ENCODE results near the gene GTF3C1. TPM values are rescaled to one million over a fixed set of nuclear protein-coding genes. Genes with fewer than 3 reads are reported as not detected.

The GTF3C1 gene
- total RNA-seq, 1 experiment from 2014 or later = 121 TPM

DNA sequence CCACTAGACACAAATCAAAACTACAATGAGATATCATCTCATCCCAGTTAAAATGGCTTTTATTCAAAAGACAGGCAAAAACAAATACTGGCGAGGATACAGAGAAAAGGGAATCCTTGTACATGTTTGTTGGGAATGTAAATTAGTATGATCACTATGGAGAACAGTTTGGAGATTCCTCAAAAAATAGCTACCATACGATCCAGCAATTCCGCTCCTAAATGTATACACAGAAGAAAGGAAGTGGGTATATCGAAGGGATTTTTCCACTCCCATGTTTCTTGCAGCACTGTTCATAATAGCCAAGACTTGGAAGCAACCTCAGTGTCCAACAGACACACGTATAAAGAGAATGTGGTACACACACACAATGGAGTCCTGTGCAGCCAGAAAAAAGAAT lies 35.5 kb upstream of the GTF3C1 start:
- no peaks in the 10 kb centered on the region for H3K9me3 ChIP-seq (ENCODE audit: control insufficient read depth, insufficient read depth, low read depth, low read length)
- intact Hi-C loops (cut with micrococcal nuclease; ENCODE audit: unreplicated experiment) (no loop called here), in situ Hi-C loops (cut with HindIII; ENCODE audit: low pct_unique_long_range_greater_than_20kb, low sequenced_read_pairs) (no loop called here)
- no peak overlapping the region for H3K27ac ChIP-seq (ENCODE audit: low read length)
- CTCF ChIA-PET = no interaction called here
- no peak for DNase-seq (ENCODE audit: low read depth, low spot score)
- POLR2A ChIA-PET = no interaction called here
- no peaks in the 10 kb centered on the region for H3K4me1 ChIP-seq (ENCODE audit: control insufficient read depth, insufficient read depth, low read length)
- TF ChIP-seq POLR2AphosphoS5 (IDR thresholded peaks at IDR 0.05; ENCODE audit: low read depth, low read length) (no peak), TCF7L2 (IDR thresholded peaks at IDR 0.05; ENCODE audit: low read depth, low read length) (no peak)
- TF ChIP-seq, protein P1, sequence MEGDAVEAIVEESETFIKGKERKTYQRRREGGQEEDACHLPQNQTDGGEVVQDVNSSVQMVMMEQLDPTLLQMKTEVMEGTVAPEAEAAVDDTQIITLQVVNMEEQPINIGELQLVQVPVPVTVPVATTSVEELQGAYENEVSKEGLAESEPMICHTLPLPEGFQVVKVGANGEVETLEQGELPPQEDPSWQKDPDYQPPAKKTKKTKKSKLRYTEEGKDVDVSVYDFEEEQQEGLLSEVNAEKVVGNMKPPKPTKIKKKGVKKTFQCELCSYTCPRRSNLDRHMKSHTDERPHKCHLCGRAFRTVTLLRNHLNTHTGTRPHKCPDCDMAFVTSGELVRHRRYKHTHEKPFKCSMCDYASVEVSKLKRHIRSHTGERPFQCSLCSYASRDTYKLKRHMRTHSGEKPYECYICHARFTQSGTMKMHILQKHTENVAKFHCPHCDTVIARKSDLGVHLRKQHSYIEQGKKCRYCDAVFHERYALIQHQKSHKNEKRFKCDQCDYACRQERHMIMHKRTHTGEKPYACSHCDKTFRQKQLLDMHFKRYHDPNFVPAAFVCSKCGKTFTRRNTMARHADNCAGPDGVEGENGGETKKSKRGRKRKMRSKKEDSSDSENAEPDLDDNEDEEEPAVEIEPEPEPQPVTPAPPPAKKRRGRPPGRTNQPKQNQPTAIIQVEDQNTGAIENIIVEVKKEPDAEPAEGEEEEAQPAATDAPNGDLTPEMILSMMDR (IDR thresholded peaks at IDR 0.05) = no peak
- TF ChIP-seq, protein P2, sequence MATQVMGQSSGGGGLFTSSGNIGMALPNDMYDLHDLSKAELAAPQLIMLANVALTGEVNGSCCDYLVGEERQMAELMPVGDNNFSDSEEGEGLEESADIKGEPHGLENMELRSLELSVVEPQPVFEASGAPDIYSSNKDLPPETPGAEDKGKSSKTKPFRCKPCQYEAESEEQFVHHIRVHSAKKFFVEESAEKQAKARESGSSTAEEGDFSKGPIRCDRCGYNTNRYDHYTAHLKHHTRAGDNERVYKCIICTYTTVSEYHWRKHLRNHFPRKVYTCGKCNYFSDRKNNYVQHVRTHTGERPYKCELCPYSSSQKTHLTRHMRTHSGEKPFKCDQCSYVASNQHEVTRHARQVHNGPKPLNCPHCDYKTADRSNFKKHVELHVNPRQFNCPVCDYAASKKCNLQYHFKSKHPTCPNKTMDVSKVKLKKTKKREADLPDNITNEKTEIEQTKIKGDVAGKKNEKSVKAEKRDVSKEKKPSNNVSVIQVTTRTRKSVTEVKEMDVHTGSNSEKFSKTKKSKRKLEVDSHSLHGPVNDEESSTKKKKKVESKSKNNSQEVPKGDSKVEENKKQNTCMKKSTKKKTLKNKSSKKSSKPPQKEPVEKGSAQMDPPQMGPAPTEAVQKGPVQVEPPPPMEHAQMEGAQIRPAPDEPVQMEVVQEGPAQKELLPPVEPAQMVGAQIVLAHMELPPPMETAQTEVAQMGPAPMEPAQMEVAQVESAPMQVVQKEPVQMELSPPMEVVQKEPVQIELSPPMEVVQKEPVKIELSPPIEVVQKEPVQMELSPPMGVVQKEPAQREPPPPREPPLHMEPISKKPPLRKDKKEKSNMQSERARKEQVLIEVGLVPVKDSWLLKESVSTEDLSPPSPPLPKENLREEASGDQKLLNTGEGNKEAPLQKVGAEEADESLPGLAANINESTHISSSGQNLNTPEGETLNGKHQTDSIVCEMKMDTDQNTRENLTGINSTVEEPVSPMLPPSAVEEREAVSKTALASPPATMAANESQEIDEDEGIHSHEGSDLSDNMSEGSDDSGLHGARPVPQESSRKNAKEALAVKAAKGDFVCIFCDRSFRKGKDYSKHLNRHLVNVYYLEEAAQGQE (IDR thresholded peaks at IDR 0.05; ENCODE audit: insufficient read depth in 1 of 2, low read depth in 2 of 2, low read length in 1 of 2) = no peak
- no peaks in the 10 kb centered on the region for H3K27me3 ChIP-seq (ENCODE audit: control insufficient read depth, insufficient read depth, low read length)
- H3K36me3 ChIP-seq (ENCODE audit: control insufficient read depth, insufficient read depth, low read length) = no peaks in the 10 kb centered on the region
- BruUV-seq (replicated peaks) = no TSS peak
- ATAC-seq = no peak
- H3K4me3 ChIP-seq (ENCODE audit: low read depth in 2 of 2, low read length in 2 of 2) = no peak overlapping the region

DNA sequence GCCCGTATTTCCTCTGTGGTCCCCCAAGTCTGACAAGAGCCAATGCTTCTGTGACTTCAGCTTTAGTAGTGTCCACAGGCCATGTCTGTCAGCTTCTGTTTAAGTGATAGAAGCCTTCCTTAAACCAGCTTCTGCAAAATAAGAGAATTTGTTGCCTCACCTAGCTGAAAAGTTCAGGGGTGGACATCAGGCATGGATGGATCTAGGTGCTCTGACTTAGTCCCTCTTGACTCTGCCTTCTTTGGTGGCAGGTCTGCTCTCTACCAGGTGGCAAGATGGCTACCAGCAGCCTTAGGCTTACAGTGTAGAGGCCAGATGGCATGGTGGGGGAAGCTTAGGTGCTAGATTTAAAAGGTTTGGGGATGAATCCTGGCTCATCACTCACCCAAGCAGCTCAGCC lies 33.9 kb upstream of the GTF3C1 start:
- no peak for TF ChIP-seq SIN3A (IDR thresholded peaks at IDR 0.05; ENCODE audit: borderline replicate concordance, insufficient read depth, low read depth, low read length)
- TF ChIP-seq POLR2AphosphoS5 (IDR thresholded peaks at IDR 0.05; ENCODE audit: low read depth, low read length) = no peak
- TF ChIP-seq, protein P2 (IDR thresholded peaks at IDR 0.05; ENCODE audit: insufficient read depth in 1 of 2, low read depth in 2 of 2, low read length in 1 of 2) = no peak
- no peak for TF ChIP-seq TCF7L2 (IDR thresholded peaks at IDR 0.05; ENCODE audit: low read depth, low read length)
- TF ChIP-seq, protein P1 (IDR thresholded peaks at IDR 0.05) = no peak
- in situ Hi-C loops (cut with HindIII; ENCODE audit: low pct_unique_long_range_greater_than_20kb, low sequenced_read_pairs) = no loop called here
- BruUV-seq (replicated peaks) = no TSS peak

More for the DNA sequence above, 33.9 kb upstream of the GTF3C1 start:
- Histone ChIP-seq H3K4me3 (ENCODE audit: low read depth in 2 of 2, low read length in 2 of 2) (no peak overlapping the region), H3K9me3 (ENCODE audit: control insufficient read depth, insufficient read depth, low read depth, low read length) (no peaks in the 10 kb centered on the region), H3K27ac (ENCODE audit: low read length) (no peak overlapping the region), H3K4me1 (ENCODE audit: control insufficient read depth, insufficient read depth, low read length) (peaks cover 6% of the 10 kb centered on the region), H3K36me3 (ENCODE audit: control insufficient read depth, insufficient read depth, low read length) (no peaks in the 10 kb centered on the region), H3K27me3 (ENCODE audit: control insufficient read depth, insufficient read depth, low read length) (no peaks in the 10 kb centered on the region)
- intact Hi-C loops (cut with micrococcal nuclease; ENCODE audit: unreplicated experiment) = no loop called here
- ChIA-PET CTCF (no interaction called here), POLR2A (no interaction called here)
- no peak for ATAC-seq
- DNase-seq (ENCODE audit: low read depth, low spot score) = no peak

Data from Panc1 (cell line).